Stomach smooth muscle (tissue), 2 donors: ENCODE measurements around the gene CASP9.
"Not testable (repeated sequence)": the region's sequence is repeated elsewhere in the genome, so short reads cannot be mapped to it uniquely, and the experiment has no call there.

Source experiments
- H3K27ac ChIP-seq: one replicate; pipeline ENCODE4 v1.7.0; 2013; ENCODE audit warnings: mild to moderate bottlenecking, low read length, inconsistent platforms
- H3K27me3 ChIP-seq, 2 donors: one replicate each; pipeline ENCODE4 v1.7.0; 2013; ENCODE audit warnings: low read length in 2 of 2; ENCODE audit not compliant: insufficient read depth in 2 of 2, control insufficient read depth in 1 of 2
- H3K36me3 ChIP-seq, 2 donors: one replicate each; pipeline ENCODE4 v1.7.0; 2013; ENCODE audit warnings: low read length in 2 of 2; ENCODE audit not compliant: control insufficient read depth in 2 of 2, insufficient read depth in 2 of 2
- H3K4me1 ChIP-seq: one replicate; pipeline ENCODE4 v1.7.0; 2013; ENCODE audit warnings: low read length; ENCODE audit not compliant: control insufficient read depth, insufficient read depth
- H3K4me3 ChIP-seq, 2 donors: one replicate each; pipeline ENCODE4 v1.7.0; 2013; ENCODE audit warnings: low read length in 2 of 2
- H3K9ac ChIP-seq, 2 donors: one replicate each; pipeline ENCODE4 v1.7.0; 2013; ENCODE audit warnings: low read length in 2 of 2, mild to moderate bottlenecking in 1 of 2
- H3K9me3 ChIP-seq, 2 donors: one replicate each; pipeline ENCODE4 v1.7.0; 2013; ENCODE audit warnings: low read length in 2 of 2; ENCODE audit not compliant: control insufficient read depth in 2 of 2
- donor health status: healthy.
- donor health status: Pancreatic carcinoma.

The CASP9 gene

GRCh38 chr1:15493869-15494390 is 30.1 kb downstream of the CASP9 start:
- H3K27me3 ChIP-seq, result no peaks in the 10 kb centered on the region
- H3K36me3 ChIP-seq, result peaks cover 18 to 25% of the 10 kb centered on the region in 2 donors
- peaks cover 6% of the 10 kb centered on the region for H3K4me1 ChIP-seq
- no peak overlapping the region for H3K9ac ChIP-seq
- no peak overlapping the region for H3K27ac ChIP-seq
- H3K9me3 ChIP-seq, result no peaks in the 10 kb centered on the region
- no peak overlapping the region for H3K4me3 ChIP-seq

- H3K9ac ChIP-seq, result no peak overlapping the region
- no peaks in the 10 kb centered on the region for H3K9me3 ChIP-seq
- no peak overlapping the region for H3K4me3 ChIP-seq
- no peaks in the 10 kb centered on the region for H3K27me3 ChIP-seq
- H3K36me3 ChIP-seq, result peaks cover 18 to 23% of the 10 kb centered on the region in 2 donors
- peaks cover 7% of the 10 kb centered on the region for H3K4me1 ChIP-seq
- H3K27ac ChIP-seq, result no peak overlapping the region
Observed at GRCh38 chr1:15492596-15492995, 31.4 kb downstream of the CASP9 start.

- not testable (repeated sequence) for H3K27me3 ChIP-seq, H3K9me3 ChIP-seq, H3K9ac ChIP-seq, H3K27ac ChIP-seq, H3K4me1 ChIP-seq, H3K4me3 ChIP-seq
- peaks cover 20 to 22% of the 10 kb centered on the region in 2 donors for H3K36me3 ChIP-seq
Observed at GRCh38 chr1:15491010-15491409, 33.0 kb downstream of the CASP9 start.

GRCh38 chr1:15489052-15489736 is 34.8 kb downstream of the CASP9 start:
- peaks cover 15 to 22% of the 10 kb centered on the region in 2 donors for H3K36me3 ChIP-seq
- H3K27me3 ChIP-seq, result no peaks in the 10 kb centered on the region
- H3K4me1 ChIP-seq, result peaks cover 7% of the 10 kb centered on the region
- H3K4me3 ChIP-seq, result no peak overlapping the region
- no peak overlapping the region for H3K27ac ChIP-seq
- no peak overlapping the region for H3K9ac ChIP-seq
- H3K9me3 ChIP-seq, result no peaks in the 10 kb centered on the region

- H3K9ac ChIP-seq, result no peak overlapping the region
- no peaks in the 10 kb centered on the region for H3K27me3 ChIP-seq
- H3K27ac ChIP-seq, result no peak overlapping the region
- no peaks in the 10 kb centered on the region for H3K9me3 ChIP-seq
- H3K4me3 ChIP-seq, result no peak overlapping the region
- peaks cover 7% of the 10 kb centered on the region for H3K4me1 ChIP-seq
- peaks cover 8 to 14% of the 10 kb centered on the region in 2 donors for H3K36me3 ChIP-seq
Observed at GRCh38 chr1:15488371-15488770, 35.6 kb downstream of the CASP9 start.

GRCh38 chr1:15486844-15487610 is 37.0 kb downstream of the CASP9 start:
- H3K36me3 ChIP-seq, H3K27ac ChIP-seq, H3K9ac ChIP-seq, H3K4me1 ChIP-seq, H3K9me3 ChIP-seq, H3K4me3 ChIP-seq, H3K27me3 ChIP-seq: not testable (repeated sequence)

GRCh38 chr1:15485636-15486035 is 38.4 kb downstream of the CASP9 start:
- Histone ChIP-seq H3K36me3 (peaks cover 0 to 4% of the 10 kb centered on the region in 2 donors), H3K4me1 (peaks cover 7% of the 10 kb centered on the region), H3K27me3 (no peaks in the 10 kb centered on the region), H3K9me3 (no peaks in the 10 kb centered on the region), H3K9ac (no peak overlapping the region), H3K27ac (no peak overlapping the region), H3K4me3 (no peak overlapping the region)

- not testable (repeated sequence) for H3K9ac ChIP-seq, H3K4me3 ChIP-seq, H3K27me3 ChIP-seq, H3K4me1 ChIP-seq, H3K9me3 ChIP-seq, H3K27ac ChIP-seq, H3K36me3 ChIP-seq
Observed at GRCh38 chr1:15484443-15484842, 39.6 kb downstream of the CASP9 start.

- no peak overlapping the region for H3K27ac ChIP-seq
- no peak overlapping the region for H3K4me3 ChIP-seq
- no peaks in the 10 kb centered on the region for H3K9me3 ChIP-seq
- H3K4me1 ChIP-seq, result peaks cover under 1% of the 10 kb centered on the region
- H3K36me3 ChIP-seq, result peaks cover 0 to 4% of the 10 kb centered on the region in 2 donors
- no peaks in the 10 kb centered on the region for H3K27me3 ChIP-seq
- H3K9ac ChIP-seq, result no peak overlapping the region
Observed at GRCh38 chr1:15483971-15484370, 40.0 kb downstream of the CASP9 start.

- H3K9me3 ChIP-seq, H3K36me3 ChIP-seq, H3K27me3 ChIP-seq, H3K9ac ChIP-seq, H3K27ac ChIP-seq, H3K4me1 ChIP-seq, H3K4me3 ChIP-seq: not testable (repeated sequence)
Observed at GRCh38 chr1:15482983-15483543, 41.0 kb downstream of the CASP9 start.

GRCh38 chr1:15482455-15482854 is 41.6 kb downstream of the CASP9 start:
- H3K9ac ChIP-seq, H3K27me3 ChIP-seq, H3K4me3 ChIP-seq, H3K36me3 ChIP-seq, H3K27ac ChIP-seq, H3K4me1 ChIP-seq, H3K9me3 ChIP-seq: not testable (repeated sequence)
